GM12878 (cell line): ENCODE measurements around the gene NOD2. TPM values are rescaled to one million over a fixed set of nuclear protein-coding genes. Genes with fewer than 3 reads are reported as not detected.

Experiments used
- ATAC-seq: fragments of 200-7000 bp; cut with Tn5 transposase; 3 replicates; pipeline ENCODE4 v1.9.1; 2020; ENCODE audit warnings: mild to moderate bottlenecking, moderate library complexity
- BruUV-seq: library from RNA; stranded (reverse); fragments of 400-500 nt; replicated peaks from 2 replicates; lab custom pipeline; 2021; lab: Mats Ljungman, UMichigan
- CTCF ChIA-PET: fragments of 300-600 bp; sonication (Branson Sonifier 250); formaldehyde crosslinking; extraction: SDS; loops from one replicate; lab custom pipeline; 2021; ENCODE audit warnings: inconsistent platforms; lab: Yijun Ruan, JAX
- POLR2A ChIA-PET: fragments of 350-600 bp; formaldehyde crosslinking; extraction: SDS; loops from one replicate; lab custom pipeline; 2021; ENCODE audit warnings: inconsistent platforms; lab: Charles Lee
- RAD21 ChIA-PET: fragments of 300-600 bp; sonication (Branson Sonifier 250); formaldehyde crosslinking; loops from one replicate; lab custom pipeline; 2023; ENCODE audit warnings: antibody characterized with exemption; ENCODE audit not compliant: unreplicated experiment; lab: Charles Lee
- SMC1A ChIA-PET: fragments of 300-600 bp; sonication (Branson Sonifier 250); formaldehyde crosslinking; loops from one replicate; lab custom pipeline; 2023; ENCODE audit not compliant: unreplicated experiment, uncharacterized antibody; lab: Charles Lee
- DNase-seq: peaks from one replicate; pipeline ENCODE4 v3.0.0-alpha.2; 2011; ENCODE audit warnings: low read depth, low spot score
- FAIRE-seq: peaks from 3 replicates; lab custom pipeline; 2011; peaks lifted over from hg19 to GRCh38; lab: Jason Lieb, UNC
- H2AFZ ChIP-seq: 2 replicates; pipeline ENCODE4 v1.6.0; 2011; ENCODE audit warnings: low read depth, low read length, control low read depth; ENCODE audit not compliant: control insufficient read depth
- H3K27ac ChIP-seq: 2 replicates; pipeline ENCODE4 v1.5.1; 2011; ENCODE audit warnings: control low read depth; ENCODE audit not compliant: control insufficient read depth, insufficient read depth
- H3K27me3 ChIP-seq, 2 experiments: replicated peaks in 1 of 2; 2 replicates each; pipeline versions ENCODE4 v1.6.0 to v1.6.1; 2011; ENCODE audit warnings: low read length in 1 of 2; ENCODE audit not compliant: control insufficient read depth in 2 of 2, insufficient read depth in 2 of 2
- H3K36me3 ChIP-seq, 2 experiments: 2 replicates each; pipeline ENCODE4 v1.5.1; 2011; ENCODE audit warnings: low read length in 1 of 2; ENCODE audit not compliant: control insufficient read depth in 2 of 2, insufficient read depth in 2 of 2
- H3K4me1 ChIP-seq: 2 replicates; pipeline ENCODE4 v1.6.1; 2011; ENCODE audit warnings: mild to moderate bottlenecking, low read length, moderate library complexity, mixed read lengths; ENCODE audit not compliant: control insufficient read depth, insufficient read depth
- H3K4me2 ChIP-seq: 2 replicates; pipeline ENCODE4 v1.6.0; 2011; ENCODE audit warnings: control low read depth; ENCODE audit not compliant: control insufficient read depth, insufficient read depth
- H3K4me3 ChIP-seq: fragments of 200-600 bp; sonication (generic); 2 replicates; pipeline ENCODE4 v1.5.1; 2016
- H3K79me2 ChIP-seq: 2 replicates; pipeline ENCODE4 v1.6.0; 2011; ENCODE audit warnings: low read length; ENCODE audit not compliant: control insufficient read depth, insufficient read depth
- H3K9ac ChIP-seq: 2 replicates; pipeline ENCODE4 v1.8.0; 2011; ENCODE audit warnings: low read length, control low read depth, mixed read lengths; ENCODE audit not compliant: control insufficient read depth, insufficient read depth
- H3K9me3 ChIP-seq: replicated peaks from 3 replicates; pipeline ENCODE4 v1.5.1; 2011; ENCODE audit warnings: mild to moderate bottlenecking, low read length; ENCODE audit not compliant: control insufficient read depth, insufficient read depth
- H4K20me1 ChIP-seq: 2 replicates; pipeline ENCODE4 v1.6.0; 2011; ENCODE audit not compliant: control insufficient read depth, insufficient read depth
- BRCA1 ChIP-seq: IDR thresholded peaks from 2 replicates; pipeline ENCODE4 v1.6.1; 2011; ENCODE audit warnings: low read depth, low read length, improper control_type of control experiment
- CHD1 ChIP-seq: IDR thresholded peaks from 2 replicates; pipeline ENCODE4 v1.6.1; 2012; ENCODE audit warnings: low read depth, low read length, improper control_type of control experiment
- KDM1A ChIP-seq: fragments of 200-600 bp; sonication (generic); IDR thresholded peaks from 2 replicates; pipeline ENCODE4 v1.6.1; 2016; ENCODE audit warnings: borderline replicate concordance
- MXI1 ChIP-seq: fragments of 150-350 bp; IDR thresholded peaks from 2 replicates; pipeline ENCODE4 v1.6.1; 2011; ENCODE audit warnings: low read depth, mild to moderate bottlenecking, inconsistent platforms, low read length, improper control_type of control experiment
- NR2F1 ChIP-seq: fragments of 450-650 bp; conservative IDR thresholded peaks from 2 replicates; pipeline ENCODE4 v1.6.1; 2017; ENCODE audit warnings: mild to moderate bottlenecking
- POLR2AphosphoS2 ChIP-seq: IDR thresholded peaks from 2 replicates; pipeline ENCODE4 v1.6.1; 2011; ENCODE audit warnings: low read depth, mild to moderate bottlenecking, low read length, improper control_type of control experiment, moderate library complexity
- POU2F2 ChIP-seq: IDR thresholded peaks from 3 replicates; pipeline ENCODE4 v1.6.1; 2011; ENCODE audit warnings: low read depth, mild to moderate bottlenecking, low read length, borderline replicate concordance
- RELA ChIP-seq: fragments of 450-650 bp; IDR thresholded peaks from 2 replicates; pipeline ENCODE4 v1.8.0; 2014; ENCODE audit warnings: borderline replicate concordance; ENCODE audit not compliant: partially characterized antibody
- RUNX3 ChIP-seq: IDR thresholded peaks from 2 replicates; pipeline ENCODE4 v1.6.1; 2012; ENCODE audit warnings: low read length, inconsistent platforms
- SREBF1 ChIP-seq: IDR thresholded peaks from 2 replicates; pipeline ENCODE4 v1.6.1; 2012; ENCODE audit warnings: mild to moderate bottlenecking, low read length
- SRF ChIP-seq, 2 experiments: IDR thresholded peaks; 2 replicates each; pipeline ENCODE4 v1.6.1; 2011; ENCODE audit warnings: low read depth in 2 of 2, low read length in 2 of 2, mild to moderate bottlenecking in 1 of 2, moderate library complexity in 1 of 2
- WRNIP1 ChIP-seq: IDR thresholded peaks from 2 replicates; pipeline ENCODE4 v1.6.1; 2011; ENCODE audit warnings: low read depth, low read length, improper control_type of control experiment, borderline replicate concordance
- ZNF217 ChIP-seq: fragments of 450-650 bp; IDR thresholded peaks from 2 replicates; pipeline ENCODE4 v1.6.1; 2017; ENCODE audit warnings: antibody characterized with exemption, mild to moderate bottlenecking
- ZNF274 ChIP-seq: IDR thresholded peaks from one replicate; pipeline ENCODE4 v1.8.0; 2011; ENCODE audit not compliant: insufficient read length, insufficient read depth
- WGBS: methylation state at CpG from one replicate; pipeline ENCODE4 v1.1.6; 2016; ENCODE audit warnings: low lambda C conversion rate; ENCODE audit not compliant: insufficient replicate concordance, insufficient coverage; ENCODE audit errors: missing lambda C conversion rate; 5-methylcytosine and 5-hydroxymethylcytosine counted together
- in situ Hi-C: fragments of 300-500 bp; cut with MboI; formaldehyde crosslinking; loops from 9 replicates; pipeline ENCODE4 v1.14.3; 2018; ENCODE audit warnings: mixed read lengths
- intact Hi-C: fragments of 100-400 bp; cut with micrococcal nuclease; formaldehyde crosslinking; loops from one replicate; pipeline ENCODE4 v1.14.2; 2022; ENCODE audit not compliant: unreplicated experiment
- polyA plus RNA-seq, 11 experiments: library from polyadenylated mRNA; depleted of rRNA in 4 of 11; unstranded in 6 of 11; stranded (reverse) in 5 of 11; fragments of >200 nt; fragmentation: Nextera tagmentation in 4 of 11; fragmentation: Illumina TruSeq in 1 of 11; extraction: Ambion mirVana in 4 of 11; extraction: Trizol in 1 of 11; gene quantifications; 1 replicate in 1 of 11; 2 replicates in 10 of 11; pipeline versions ENCODE4 v1.2.1 to v1.2.3, GENCODE V29; 2011 to 2016; ENCODE audit warnings: inconsistent platforms in 2 of 11, missing spikeins in 2 of 11, low read depth in 1 of 11
- total RNA-seq, 4 experiments: library from RNA; depleted of rRNA in 3 of 4; stranded (reverse); fragments of >200 nt in 3 of 4; fragmentation: Illumina TruSeq in 1 of 4; extraction: Trizol in 1 of 4; gene quantifications; 2 replicates each; pipeline versions ENCODE4 v1.2.1 to v1.2.3, GENCODE V29; 2013 to 2021
- TF ChIP-seq, protein P1 (sequence below): fragments of 450-650 bp; IDR thresholded peaks from 2 replicates; pipeline ENCODE4 v1.6.1; 2014; ENCODE audit warnings: mild to moderate bottlenecking
- TF ChIP-seq, protein P2 (sequence below): fragments of 450-650 bp; IDR thresholded peaks from 2 replicates; pipeline ENCODE4 v1.6.1; 2017; ENCODE audit warnings: borderline replicate concordance
- TF ChIP-seq, protein P3 (sequence below): IDR thresholded peaks from 2 replicates; pipeline ENCODE4 v1.6.1; 2012; ENCODE audit warnings: low read depth, low read length, improper control_type of control experiment
- TF ChIP-seq, protein P4 (sequence below): IDR thresholded peaks from 2 replicates; pipeline ENCODE4 v1.6.1; 2012; ENCODE audit warnings: low read depth, low read length, improper control_type of control experiment

The NOD2 gene
- total and polyA plus RNA-seq, 10 of the 15 experiments (the other 5 are each of a cell fraction or from before 2014, with no cell fraction given) = 1.0 to 18.6 (median 6.7) TPM

DNA sequence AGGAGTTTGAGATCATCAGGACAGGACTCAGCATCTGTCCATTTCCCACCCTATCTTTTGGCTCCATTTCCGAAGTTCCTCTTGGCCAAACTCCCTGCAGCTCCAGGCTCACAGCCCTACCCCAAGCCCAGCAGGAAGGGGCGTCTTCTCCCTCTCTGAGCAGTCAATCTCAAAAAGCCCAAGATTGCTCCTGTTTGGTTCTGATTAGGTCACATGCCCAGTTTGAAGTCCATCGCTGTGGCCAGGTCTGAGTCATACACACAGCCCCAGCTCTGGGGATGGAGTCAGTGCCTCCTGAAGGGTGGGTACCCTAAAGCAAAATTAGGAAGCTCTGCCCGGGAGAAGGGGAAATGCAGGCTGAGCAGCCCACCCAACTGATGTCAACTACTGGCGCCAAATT, 36.2 kb upstream of the NOD2 start (continued):
- TF ChIP-seq SREBF1 = no peak
- TF ChIP-seq KDM1A = no peak

DNA sequence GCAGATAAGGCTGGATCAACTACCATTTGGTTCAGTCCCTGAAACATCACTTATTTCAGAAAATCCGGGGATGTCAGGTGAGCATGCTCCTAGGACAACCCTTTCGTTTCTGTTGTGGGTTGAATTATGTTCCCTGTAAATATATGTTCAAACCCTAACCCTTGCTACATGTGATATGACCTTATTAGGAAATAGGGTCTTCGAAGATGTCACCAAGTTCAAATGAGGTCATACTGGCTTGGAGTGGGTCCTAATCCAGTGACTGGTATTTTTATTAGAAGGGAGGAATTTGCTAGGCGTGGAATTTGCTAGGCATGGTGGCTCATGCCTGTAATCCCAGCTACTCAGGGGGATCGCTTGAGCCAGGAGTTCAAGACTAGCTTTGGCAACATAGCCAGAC, 33.6 kb upstream of the NOD2 start:
- BruUV-seq = no TSS peak
- H3K4me1 ChIP-seq = no peaks in the 10 kb centered on the region
- no peaks in the 10 kb centered on the region for H3K36me3 ChIP-seq
- POLR2A ChIA-PET = interaction anchor here (1.1 kb wide), 1 partner anchor 87 kb away, joined by 3 read pairs; no protein-coding TSS in a partner anchor
- H2AFZ ChIP-seq = no peak overlapping the region
- FAIRE-seq (no peak), ATAC-seq (no peak), DNase-seq (no peak)
- TF ChIP-seq RELA (no peak), ZNF274 (no peak), MXI1 (no peak), RUNX3 (no peak), WRNIP1 (no peak), POU2F2 (no peak), POLR2AphosphoS2 (no peak), BRCA1 (no peak), CHD1 (no peak), ZNF217 (no peak), SRF (IDR thresholded peaks at IDR 0.05; ENCODE audit: low read depth in 2 of 2, low read length in 2 of 2) (no peak), NR2F1 (no peak)
- TF ChIP-seq, protein P1, sequence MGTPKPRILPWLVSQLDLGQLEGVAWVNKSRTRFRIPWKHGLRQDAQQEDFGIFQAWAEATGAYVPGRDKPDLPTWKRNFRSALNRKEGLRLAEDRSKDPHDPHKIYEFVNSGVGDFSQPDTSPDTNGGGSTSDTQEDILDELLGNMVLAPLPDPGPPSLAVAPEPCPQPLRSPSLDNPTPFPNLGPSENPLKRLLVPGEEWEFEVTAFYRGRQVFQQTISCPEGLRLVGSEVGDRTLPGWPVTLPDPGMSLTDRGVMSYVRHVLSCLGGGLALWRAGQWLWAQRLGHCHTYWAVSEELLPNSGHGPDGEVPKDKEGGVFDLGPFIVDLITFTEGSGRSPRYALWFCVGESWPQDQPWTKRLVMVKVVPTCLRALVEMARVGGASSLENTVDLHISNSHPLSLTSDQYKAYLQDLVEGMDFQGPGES = no peak
- TF ChIP-seq, protein P2, sequence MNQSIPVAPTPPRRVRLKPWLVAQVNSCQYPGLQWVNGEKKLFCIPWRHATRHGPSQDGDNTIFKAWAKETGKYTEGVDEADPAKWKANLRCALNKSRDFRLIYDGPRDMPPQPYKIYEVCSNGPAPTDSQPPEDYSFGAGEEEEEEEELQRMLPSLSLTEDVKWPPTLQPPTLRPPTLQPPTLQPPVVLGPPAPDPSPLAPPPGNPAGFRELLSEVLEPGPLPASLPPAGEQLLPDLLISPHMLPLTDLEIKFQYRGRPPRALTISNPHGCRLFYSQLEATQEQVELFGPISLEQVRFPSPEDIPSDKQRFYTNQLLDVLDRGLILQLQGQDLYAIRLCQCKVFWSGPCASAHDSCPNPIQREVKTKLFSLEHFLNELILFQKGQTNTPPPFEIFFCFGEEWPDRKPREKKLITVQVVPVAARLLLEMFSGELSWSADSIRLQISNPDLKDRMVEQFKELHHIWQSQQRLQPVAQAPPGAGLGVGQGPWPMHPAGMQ = no peak
- TF ChIP-seq, protein P3, sequence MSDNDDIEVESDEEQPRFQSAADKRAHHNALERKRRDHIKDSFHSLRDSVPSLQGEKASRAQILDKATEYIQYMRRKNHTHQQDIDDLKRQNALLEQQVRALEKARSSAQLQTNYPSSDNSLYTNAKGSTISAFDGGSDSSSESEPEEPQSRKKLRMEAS = no peak
- TF ChIP-seq, protein P4, sequence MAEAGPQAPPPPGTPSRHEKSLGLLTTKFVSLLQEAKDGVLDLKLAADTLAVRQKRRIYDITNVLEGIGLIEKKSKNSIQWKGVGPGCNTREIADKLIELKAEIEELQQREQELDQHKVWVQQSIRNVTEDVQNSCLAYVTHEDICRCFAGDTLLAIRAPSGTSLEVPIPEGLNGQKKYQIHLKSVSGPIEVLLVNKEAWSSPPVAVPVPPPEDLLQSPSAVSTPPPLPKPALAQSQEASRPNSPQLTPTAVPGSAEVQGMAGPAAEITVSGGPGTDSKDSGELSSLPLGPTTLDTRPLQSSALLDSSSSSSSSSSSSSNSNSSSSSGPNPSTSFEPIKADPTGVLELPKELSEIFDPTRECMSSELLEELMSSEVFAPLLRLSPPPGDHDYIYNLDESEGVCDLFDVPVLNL = no peak
- H3K27me3 ChIP-seq = no peaks in the 10 kb centered on the region; a peak in 2 of 4 replicates
- 45% methylated on average over 5 of the region's 5 CpGs for WGBS
- RAD21 ChIA-PET = interaction anchor here (0.7 to 29.0 kb wide), 3 partner anchors 87 to 153 kb away, joined by 3 to 578 read pairs (median 3); partner anchors contain the start of gene CYLD
- SMC1A ChIA-PET = interaction anchor here (0.9 to 3.3 kb wide), 4 partner anchors 145 to 338 kb away, joined by 3 to 9 read pairs (median 4); no protein-coding TSS in a partner anchor
- no peaks in the 10 kb centered on the region for H3K79me2 ChIP-seq
- H3K4me3 ChIP-seq = no peak overlapping the region
- no peaks in the 10 kb centered on the region for H3K9me3 ChIP-seq
- intact Hi-C loops (no loop called here), in situ Hi-C loops (no loop called here)
- no peak overlapping the region for H3K9ac ChIP-seq
- CTCF ChIA-PET = interaction anchor here (0.8 to 1.0 kb wide), 3 partner anchors 9 to 147 kb away, joined by 3 read pairs; no protein-coding TSS in a partner anchor
- no peak overlapping the region for H3K4me2 ChIP-seq
- H4K20me1 ChIP-seq = no peaks in the 10 kb centered on the region
- H3K27ac ChIP-seq = no peak overlapping the region
